Measurements from ENCODE around the gene ZC3H10.

DNA sequence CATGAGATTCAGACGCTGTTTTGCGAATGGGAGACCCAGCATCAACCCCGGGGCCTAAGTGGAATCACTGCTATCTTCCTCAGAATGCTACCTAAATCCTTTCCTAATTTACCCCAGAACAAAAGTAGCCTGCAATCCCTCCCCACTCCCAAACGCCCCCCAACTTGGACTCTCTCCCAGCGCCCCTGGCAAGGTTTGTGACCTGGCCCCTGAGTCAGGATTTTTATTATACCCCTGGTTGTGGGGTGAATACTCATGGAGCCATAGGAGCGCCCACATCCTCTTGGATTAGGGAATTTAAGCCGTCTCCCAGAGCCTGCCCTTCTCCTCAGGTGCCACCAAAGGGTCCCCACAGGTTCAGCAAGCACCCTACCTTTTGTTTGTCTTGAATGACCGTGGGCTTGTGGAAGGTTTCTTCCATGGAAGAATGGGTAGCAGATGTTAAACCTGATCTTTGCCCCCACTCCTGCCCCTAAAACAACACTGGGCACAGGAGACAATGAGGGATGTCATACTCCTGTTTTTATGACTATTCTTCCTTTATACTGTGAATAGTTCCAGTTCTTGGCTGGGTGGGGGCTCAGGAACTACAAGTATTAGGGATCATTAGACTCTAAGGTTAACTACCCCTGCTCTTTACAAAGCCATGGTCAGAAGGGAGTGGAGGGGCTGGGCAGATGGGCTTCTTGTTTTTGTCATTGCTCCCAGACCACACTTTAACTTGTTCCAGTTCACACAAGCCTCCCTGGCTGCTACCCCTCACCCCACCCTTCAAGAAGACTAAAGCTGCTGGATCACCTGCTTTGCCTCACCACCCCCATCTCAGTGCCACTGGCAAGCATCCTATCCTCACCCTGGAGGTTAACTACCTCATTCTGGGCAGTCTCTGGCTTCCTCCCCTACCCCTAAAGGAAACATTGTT, 35.0 kb downstream of the ZC3H10 start:
- TF ChIP-seq POLR2A (IDR thresholded peaks at IDR 0.05; ENCODE audit: low read depth, low read length) = no peak
- no peak for TF ChIP-seq POU2F2 (IDR thresholded peaks at IDR 0.05; ENCODE audit: low read depth, low read length)
- no peak for TF ChIP-seq TAF1 (IDR thresholded peaks at IDR 0.05; ENCODE audit: low read depth, low read length)
